Activated CD4-positive, alpha-beta T cell treated with anti-CD3 and anti-CD28 coated beads for 1 hour (primary cell): ENCODE measurements around the gene WDR83.
A peak's percentile ranks its signal among the peaks of the same experiment; 100 is the strongest.
"Not testable (repeated sequence)": the region's sequence is repeated elsewhere in the genome, so short reads cannot be mapped to it uniquely, and the experiment has no call there.

Experiments used
- DNase-seq: peaks from one replicate; pipeline ENCODE4 v3.0.0-alpha.2; 2020

WDR83 gene

DNA sequence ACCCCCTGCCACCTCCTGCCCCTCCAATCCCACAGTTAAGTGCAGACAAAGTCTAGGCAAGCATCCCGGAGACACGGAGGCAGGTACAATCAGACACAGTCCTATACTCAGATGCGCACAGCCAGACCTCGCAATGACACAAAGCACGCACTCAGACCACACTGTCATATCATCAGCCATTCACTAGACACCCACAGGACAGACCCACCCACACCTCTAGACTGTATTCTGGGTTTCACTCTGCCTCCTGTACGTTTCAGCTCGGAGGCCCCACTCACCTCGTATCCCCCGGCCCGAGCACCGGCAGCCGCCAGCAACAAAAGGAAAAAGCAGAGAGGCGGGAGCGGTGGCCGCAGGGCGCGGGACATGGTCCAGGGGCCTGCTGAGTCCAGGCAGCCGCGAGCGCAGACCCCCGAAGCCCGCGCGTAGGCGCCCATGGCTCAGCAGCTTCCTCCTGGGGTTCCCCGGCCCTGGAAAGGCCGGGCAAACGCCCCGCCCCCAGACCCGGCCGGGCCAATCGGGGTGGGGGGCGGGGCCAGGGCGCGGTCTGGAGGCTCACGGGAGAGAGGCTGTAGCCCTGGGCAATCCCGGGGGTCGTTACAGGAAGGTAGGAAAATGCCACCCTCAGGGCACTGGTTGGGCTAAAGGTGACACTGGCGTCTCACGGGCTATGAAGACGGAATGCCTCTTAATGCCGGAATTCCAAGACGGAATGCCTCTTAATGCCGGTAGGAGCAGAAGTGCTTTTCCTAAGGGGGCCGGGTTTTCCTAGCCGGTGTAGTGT, at the start of gene WDR83, which contains the start of gene MAN2B1:
Gene WDR83, plus strand, starts transcription at position 543 of the 784 bp plus-strand sequence. CDS start 2,984 bp downstream, outside the sequence.
Gene MAN2B1, minus strand, starts transcription at position 478 of the 784 bp plus-strand sequence. Its CDS starts 41 bp downstream, at position 437.
- DNase-seq = peak; percentile 63

GRCh38 chr19:12617646-12618045, 49.0 kb upstream of the WDR83 start:
- no peak for DNase-seq

GRCh38 chr19:12621253-12622024, 45.2 kb upstream of the WDR83 start:
- not testable (repeated sequence) for DNase-seq

DNA sequence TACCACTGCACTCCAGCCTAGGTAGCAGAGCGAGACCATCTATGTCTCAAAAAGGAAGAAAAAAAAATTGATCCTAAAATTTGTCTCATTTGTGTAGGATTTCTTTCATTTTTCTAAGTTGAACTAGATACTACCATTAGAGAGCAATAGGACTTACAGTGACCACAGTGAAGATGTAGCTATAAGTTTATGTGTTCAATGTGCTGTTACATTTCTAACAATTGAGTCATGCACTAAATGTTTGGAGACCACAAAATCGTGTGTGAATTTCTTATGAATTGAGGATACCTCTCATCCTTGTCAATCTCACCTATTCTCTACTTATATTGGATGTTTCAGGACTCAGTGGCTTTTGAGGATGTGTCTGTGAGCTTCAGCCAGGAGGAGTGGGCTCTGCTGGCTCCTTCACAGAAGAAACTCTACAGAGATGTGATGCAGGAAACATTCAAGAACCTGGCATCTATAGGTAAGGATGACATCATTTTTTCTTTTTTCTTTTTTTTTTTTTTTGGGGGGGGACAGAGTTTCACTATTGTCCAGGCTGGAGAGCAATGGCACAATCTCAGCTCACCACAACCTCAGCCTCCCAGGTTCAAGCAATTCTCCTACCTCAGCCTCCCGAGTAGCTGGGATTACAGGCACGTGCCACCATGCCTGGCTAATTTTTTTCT, 43.1 kb upstream of the WDR83 start:
- DNase-seq = no peak

GRCh38 chr19:12626958-12627357, 39.6 kb upstream of the WDR83 start:
- DNase-seq = no peak

GRCh38 chr19:12628040-12629022, 38.3 kb upstream of the WDR83 start:
- no peak for DNase-seq

DNA sequence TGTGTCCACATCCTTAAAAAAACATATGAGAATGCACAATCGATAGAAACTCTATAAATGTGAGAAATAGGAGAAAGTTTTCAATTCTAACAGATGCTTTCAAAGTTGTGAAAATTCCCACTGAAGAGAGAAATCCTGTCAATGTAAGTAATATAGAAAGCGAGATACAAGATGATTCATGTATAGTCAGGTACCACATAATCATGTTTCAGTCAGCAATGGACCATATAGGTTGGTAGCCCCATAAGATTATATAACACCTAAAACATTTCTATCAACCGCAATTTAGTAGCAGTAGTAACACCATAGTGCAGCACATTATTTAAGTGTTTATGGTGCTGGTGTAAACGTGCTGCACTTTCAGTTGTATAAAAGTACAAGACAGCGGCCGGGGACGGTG, 37.4 kb upstream of the WDR83 start:
- DNase-seq = no peak

DNA sequence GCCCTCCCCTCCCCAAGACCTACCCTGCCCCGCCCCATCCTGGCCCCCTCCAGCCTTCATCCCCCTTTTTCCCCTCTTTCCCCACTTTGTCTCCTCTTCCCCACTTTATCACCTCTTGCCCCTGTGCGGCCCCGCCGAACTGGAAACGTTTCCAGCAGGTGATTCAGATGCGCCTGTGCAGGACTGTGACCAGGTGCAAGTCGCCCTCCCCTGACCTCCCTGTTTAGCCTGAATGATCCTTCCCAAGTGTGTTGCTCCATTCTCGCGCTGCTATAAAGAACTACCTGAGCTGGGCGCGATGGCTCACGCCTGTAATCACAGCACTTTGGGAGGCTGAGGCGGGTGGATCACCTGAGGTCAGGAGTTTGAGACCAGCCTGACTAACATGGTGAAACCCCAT, 30.0 kb upstream of the WDR83 start:
- DNase-seq = no peak

DNA sequence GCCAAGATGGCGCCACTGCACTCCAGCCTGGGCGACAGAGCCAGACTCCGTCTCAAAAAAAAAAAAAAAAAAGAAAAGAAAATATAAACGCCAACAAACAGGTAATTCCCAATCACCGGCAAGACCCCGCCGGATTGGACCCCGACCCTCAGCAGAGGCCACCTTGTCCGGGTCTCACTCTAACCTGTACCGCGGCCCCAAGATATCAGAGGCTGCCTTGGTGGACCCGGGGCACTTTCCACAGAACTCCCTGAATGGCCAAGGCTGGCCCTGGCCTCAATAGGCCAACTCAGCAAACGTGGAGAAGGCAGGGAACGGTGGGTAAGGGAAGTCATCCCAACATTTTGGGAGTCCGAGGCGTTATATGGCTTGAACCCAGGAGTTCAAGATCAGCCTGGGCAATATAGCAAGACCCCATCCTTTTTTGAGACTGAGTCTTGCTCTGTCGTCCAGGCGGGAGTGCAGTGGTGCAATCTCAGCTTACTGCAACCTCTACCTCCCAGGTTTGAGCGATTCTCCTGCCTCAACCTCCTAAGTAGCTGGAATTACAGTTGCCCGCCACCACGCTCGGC, 27.9 kb upstream of the WDR83 start:
- DNase-seq = no peak

GRCh38 chr19:12639901-12640613, 26.6 kb upstream of the WDR83 start:
- DNase-seq = peak; percentile 74

DNA sequence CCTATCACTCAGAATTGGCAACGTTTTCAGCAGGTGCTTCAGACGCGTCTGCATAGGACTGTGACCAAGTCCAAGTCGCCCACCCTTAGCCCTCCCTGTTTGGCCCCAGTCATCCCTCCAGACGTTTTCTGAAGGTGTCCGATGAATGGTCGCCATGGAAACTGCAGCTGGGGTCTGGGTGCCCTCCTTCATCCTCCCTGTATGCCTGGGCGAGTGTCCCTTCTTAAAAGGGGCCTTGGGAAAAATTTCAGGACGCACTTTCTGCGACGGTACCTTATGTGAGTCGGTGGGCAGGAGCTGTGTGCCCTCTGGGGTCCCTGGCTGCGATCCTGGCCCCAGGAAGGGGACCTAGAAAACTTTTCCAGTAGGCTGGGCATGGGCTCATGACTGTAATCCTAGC, 25.2 kb upstream of the WDR83 start:
- no peak for DNase-seq

DNA sequence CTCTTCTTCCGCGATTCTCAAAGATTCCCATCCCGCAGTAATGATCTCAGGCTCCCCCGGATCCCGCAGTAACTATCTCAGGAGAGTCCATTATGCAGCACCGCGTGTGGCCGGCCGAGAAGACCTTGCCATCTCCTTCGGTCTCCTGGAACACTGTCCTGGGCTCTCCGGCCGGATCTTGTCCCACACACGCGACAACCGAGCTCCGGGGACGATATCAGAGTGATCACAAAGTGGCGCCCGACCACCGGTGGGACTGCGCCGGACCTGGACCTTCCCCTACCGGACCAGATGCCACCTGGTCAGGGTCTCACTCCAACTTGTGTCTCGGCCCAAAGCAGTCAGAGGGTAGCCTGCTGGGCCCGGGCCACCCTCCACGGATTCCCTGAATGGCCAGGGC, 24.1 kb upstream of the WDR83 start:
- DNase-seq = no peak

DNA sequence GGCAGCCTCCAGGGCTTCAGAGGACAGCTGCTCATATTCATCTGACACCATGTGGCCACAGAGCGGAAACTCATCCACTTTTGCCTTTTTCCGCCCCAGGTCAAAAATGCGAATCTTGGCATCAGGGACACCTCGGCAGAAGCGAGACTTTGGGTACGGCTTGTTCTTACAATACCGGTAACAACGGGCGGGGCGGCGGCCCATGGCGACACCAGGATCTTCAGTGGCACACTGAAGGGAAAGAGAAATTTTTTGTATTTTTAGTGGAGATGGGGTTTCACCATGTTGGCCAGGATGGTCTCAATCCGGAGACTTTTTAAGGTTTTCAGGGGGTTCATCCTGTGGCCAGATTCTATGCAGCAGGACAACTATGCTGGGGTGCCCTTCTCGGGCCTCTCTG, 22.9 kb upstream of the WDR83 start:
- DNase-seq = not testable (repeated sequence)

DNA sequence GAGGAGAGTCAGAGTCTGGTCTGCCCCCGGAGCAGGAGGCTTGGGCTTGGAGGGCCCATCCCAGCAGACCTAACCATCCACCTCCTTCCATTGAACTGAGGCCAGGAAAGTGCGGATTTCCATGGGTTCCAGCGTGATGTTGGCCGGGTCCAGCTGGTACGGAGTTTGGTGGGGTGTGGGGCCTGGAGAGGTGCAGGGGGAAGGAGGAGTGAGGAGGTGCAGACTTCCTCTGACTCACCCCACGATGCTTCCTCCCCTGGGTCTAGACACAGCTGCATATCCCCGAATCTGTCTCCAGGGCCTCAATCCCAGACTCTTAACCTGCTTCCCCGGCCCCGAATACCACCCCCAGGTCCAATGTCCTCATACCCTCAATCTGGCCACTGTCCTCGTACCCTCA, 20.1 kb upstream of the WDR83 start:
- no peak for DNase-seq

DNA sequence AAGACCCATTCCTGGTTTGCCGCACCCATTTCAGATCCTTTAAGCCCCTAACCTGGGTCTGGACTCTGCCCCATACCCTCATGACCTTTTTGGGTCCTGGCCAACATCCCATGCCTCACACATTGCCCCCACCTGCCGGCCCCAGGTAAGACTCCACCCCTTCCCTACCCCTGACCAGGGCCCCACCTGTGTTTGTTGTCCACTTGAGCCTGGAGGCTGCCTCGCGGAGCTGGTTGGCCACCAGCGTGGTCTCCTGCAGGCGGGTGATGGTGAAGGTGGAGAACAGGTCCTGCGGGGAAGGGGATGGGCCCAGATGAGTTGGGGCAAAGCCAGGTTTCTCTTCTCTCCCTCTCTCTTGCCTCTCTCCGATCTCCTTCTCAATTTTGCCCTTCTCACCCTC, 19.6 kb upstream of the WDR83 start:
- no peak for DNase-seq

DNA sequence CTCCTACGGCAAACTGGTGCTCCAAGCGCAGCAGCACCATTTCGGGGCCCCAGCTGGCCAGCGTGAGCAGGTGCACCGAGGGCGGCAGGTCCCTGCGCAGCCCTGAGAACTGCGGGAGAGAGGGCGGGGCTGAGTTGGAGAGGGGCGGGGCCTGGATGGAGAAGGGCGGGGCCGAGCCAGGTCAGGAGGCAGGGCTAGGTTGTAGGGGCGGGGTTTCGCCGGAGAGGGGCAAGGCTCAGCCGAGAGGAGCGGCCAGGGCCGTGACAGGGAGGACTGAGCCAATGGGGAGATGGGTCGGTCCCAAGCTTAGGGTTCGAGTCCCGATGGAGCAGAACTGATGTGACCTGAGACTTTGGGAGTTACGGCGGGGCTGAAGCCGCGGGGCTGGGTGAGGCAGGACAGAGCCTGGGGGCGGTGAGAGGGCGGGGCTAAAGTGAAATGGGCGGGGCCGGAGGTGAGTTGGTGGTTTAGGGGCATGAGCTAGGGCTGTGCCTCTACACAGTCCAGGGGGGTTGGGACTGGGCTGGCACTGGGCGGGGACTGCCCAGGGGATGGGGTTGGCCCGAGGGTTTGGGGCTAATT, 19.0 kb upstream of the WDR83 start:
- DNase-seq = no peak

DNA sequence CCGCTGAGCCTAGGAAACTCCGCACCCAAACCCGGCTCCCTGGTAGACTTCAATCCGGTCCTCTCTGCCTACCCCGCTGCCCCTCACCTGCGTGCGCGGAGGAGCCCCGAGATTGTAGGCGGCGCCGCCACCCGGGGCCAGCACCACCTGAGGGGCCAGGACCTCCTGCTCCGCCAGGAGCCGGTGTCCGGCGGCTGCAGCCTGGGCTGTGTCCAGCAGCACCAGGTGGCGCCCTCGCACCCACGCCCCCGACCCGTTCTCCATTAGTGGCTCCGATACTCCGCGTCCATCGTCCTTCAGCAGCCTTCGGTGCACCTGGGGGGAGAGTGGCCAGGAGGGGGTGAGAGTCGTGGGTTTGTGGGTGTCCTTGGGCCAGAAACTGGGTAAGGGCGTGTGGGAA, 18.5 kb upstream of the WDR83 start:
- no peak for DNase-seq

GRCh38 chr19:12649941-12650340, 16.7 kb upstream of the WDR83 start:
- no peak for DNase-seq

DNA sequence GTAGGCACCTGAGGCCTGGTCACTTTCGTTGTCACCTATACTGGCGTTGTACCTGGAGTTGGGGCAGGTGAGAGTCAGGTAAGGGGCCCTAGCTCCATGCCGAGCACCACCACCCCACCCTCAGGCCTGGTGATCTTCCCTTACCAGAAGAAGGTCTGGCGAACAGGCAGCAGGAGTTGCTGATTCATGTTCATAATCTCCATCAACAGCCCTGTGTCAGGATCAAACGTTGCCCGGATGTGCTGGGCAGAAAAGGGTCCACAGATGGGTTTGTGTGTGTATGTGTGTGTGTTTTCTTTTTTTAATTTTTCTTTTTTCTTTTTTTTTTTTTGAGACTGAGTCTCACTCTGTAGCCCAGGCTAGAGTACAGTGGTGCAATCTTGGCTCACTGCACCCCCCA, 14.4 kb upstream of the WDR83 start:
- no peak for DNase-seq

- DNase-seq = no peak
Measured at GRCh38 chr19:12655546-12655945, 11.1 kb upstream of the WDR83 start.
